Measurements from ENCODE around the gene RNF213.

- no peak for TF ChIP-seq CTCF (conservative IDR thresholded peaks at IDR 0.05; ENCODE audit: low read length)
- no peak for TF ChIP-seq EZH2phosphoT487 (IDR thresholded peaks at IDR 0.05; ENCODE audit: borderline replicate concordance)
Observed at GRCh38 chr17:80447790-80448189, 187.1 kb downstream of the RNF213 start.
